M059J (cell line): Measurements from ENCODE around the gene IPO13. TPM values are rescaled to one million over a fixed set of nuclear protein-coding genes. Genes with fewer than 3 reads are reported as not detected.

Experiments
- DNase-seq: peaks from one replicate; pipeline ENCODE4 v3.0.0-alpha.2; 2012; ENCODE audit warnings: low read depth
- total RNA-seq: library from RNA; depleted of rRNA; stranded (reverse); fragments of >200 nt; shearing (Covaris generic); gene quantifications from 2 replicates; pipeline ENCODE4 v1.2.3, GENCODE V29; 2014

The IPO13 gene
- total RNA-seq, 1 experiment from 2014 or later, result 26.5 TPM

DNA sequence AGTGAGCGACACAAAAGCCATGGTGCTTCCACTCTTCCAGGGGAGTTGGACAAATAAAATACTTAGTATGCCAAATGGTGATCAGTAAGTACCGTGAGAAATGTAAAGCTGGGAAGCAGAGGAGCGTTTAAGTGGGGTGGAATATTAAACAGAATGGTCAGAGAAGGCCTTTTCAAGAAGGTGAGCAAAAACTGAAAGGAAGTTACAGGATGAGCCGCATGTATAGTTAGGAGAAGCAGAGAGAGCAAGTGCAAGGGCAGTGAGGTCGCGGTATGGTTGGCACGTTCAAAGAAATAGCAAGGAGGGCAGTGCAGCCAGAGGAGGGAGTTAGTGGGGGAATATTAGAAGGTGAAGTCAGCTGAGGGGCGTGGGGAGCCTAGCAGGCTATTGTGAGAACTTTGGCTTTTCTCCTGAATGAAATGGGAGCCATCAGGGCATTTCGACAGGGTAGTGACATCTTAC, 27.3 kb downstream of the IPO13 start:
- peak; percentile 34 for DNase-seq

- DNase-seq, result peak; percentile 94
These were observed 27.9 kb downstream of the IPO13 start, which contains the start of gene ATP6V0B for GRCh38 chr1:43974443-43975248. Gene ATP6V0B (plus strand): TSS chr1:43974960. CDS start chr1:43975041, 81 bp downstream.

- DNase-seq, result peak; percentile 40
These were observed 28.7 kb downstream of the IPO13 start for GRCh38 chr1:43975249-43975961.

GRCh38 chr1:43976045-43976444, 29.3 kb downstream of the IPO13 start:
- no peak for DNase-seq

DNA sequence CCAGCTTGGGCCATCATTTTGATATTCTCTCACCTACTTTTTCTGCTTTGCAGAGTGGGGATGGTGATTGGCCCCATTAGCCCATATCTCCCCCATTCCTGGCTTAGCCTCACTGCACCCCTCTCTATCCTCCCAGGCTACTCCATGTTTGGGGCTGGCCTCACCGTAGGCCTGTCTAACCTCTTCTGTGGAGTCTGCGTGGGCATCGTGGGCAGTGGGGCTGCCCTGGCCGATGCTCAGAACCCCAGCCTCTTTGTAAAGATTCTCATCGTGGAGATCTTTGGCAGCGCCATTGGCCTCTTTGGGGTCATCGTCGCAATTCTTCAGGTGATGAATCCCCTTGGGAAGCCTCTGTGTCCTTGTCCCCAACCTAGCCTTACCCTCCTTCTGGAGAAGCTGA, 30.1 kb downstream of the IPO13 start:
- no peak for DNase-seq

GRCh38 chr1:43977376-43978263, 30.9 kb downstream of the IPO13 start:
- no peak for DNase-seq

- DNase-seq, result no peak
These were observed 31.5 kb downstream of the IPO13 start for GRCh38 chr1:43978264-43978550.

DNA sequence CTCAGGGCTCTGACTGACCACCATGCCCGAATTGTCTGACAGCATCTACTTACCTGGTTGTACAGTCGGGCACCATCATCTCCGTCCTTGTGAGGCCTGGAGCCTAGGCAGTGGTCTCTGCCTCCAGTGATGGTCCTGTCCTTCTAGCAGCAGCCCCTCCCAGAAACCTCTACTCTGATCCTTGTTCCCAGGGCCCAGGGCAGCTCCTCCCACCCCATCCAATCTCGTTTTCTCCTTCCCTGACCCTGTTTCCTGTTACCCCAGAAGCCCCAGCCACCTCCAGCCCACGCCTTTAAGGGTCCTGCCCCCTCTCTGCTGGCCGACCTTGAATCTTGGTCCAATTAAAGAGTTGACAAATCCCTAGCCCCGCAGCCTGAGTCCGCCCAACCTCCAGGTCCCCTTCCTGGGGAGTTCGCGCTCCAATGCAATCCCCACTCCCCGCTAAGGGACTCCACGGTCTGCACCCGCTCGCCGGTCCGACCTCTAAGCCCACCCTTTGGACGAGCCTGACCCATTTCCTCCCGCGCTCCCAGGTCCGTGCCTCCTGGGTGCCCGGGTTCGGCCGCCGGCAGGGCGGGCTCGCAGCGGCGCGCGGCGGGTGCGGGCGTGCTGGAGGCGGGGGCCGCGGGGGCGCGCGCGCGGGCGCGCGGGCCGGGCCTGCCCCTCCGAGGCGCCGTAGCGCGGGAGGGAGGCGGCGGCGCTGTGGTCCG, 32.0 kb downstream of the IPO13 start, which contains the start of gene B4GALT2:
Gene B4GALT2 (plus strand): TSS at position 660 of the 710 bp plus-strand sequence. CDS start 1,951 bp downstream, outside the sequence.
- DNase-seq, result peak; percentile 41

DNA sequence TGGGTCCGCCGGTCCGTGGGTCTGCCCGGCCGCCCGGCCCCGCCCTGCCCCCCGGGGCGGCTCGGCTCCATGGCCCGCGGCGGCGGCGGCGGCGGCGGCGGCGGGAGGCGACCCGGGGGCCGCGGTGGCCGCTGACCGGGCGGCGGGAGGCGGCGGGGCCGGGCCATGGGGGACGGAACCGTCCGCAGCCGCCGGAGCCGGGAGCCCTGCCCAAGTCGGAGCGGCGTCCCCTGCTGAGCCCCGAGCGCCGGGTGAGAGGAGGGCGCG, 32.4 kb downstream of the IPO13 start:
- DNase-seq, result no peak

DNA sequence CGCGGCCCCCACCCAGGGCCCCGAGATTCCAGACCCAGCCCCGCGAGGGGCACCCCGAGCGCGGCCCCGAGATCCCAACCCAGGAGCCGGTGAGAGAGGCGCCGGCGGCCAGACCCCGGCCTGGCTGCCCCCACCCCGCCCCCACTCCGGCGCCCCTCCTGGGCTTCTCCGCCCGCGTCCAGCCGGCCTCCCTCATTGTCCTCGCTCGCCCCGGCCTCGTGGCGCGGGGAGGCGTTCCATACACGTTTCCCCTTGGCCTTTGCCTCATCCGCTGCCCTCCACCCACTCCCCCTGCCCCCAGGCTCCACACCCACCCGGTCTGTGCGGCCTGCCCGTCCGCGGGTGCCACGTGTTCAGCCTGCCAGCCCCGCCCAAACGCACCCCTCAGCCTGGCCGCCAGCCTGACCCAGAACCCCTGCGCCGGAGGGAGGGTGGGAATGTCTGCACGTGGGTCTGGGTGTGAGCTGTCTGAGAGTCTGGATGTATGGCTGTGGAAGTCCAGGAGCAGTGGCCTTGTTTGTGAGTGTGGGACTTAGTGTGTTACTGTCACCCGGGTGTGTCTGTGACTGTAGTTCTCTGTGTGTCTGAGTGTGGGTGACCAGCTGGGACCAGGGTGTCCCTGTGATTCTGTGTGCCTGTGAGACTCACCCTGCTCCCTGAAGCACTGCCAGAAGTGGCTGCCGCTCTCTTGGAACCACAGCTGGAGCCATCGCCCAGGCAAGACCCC, 32.9 kb downstream of the IPO13 start:
- DNase-seq, result peak; percentile 58

- DNase-seq, result no peak
These were observed 33.7 kb downstream of the IPO13 start for GRCh38 chr1:43980255-43981134.

GRCh38 chr1:43981135-43981491, 34.4 kb downstream of the IPO13 start:
- DNase-seq, result no peak

GRCh38 chr1:43981636-43982035, 34.9 kb downstream of the IPO13 start:
- no peak for DNase-seq

DNA sequence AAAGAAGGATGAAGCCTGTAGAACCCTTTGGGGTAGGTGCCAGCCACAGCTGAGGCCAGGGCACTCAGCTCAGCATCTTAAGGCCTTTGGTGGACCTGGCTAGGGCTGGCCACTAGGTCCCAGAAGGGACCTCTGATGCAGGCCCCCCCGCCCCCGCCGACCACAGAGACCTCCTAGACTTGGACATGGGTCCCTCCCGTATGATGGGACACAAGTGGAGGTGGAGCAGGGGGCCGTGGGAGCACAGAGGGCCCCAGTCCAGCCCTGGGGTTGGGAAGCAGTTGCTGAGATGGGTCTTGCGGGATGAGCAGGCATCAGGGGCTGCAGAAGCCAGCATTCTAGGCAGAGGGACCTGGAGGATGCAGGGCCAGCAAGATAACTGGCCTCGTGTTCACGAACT, 35.5 kb downstream of the IPO13 start:
- no peak for DNase-seq

- no peak for DNase-seq
These were observed 36.1 kb downstream of the IPO13 start for GRCh38 chr1:43982808-43983207.

- DNase-seq, result no peak
These were observed 36.6 kb downstream of the IPO13 start for GRCh38 chr1:43983253-43983899.

DNA sequence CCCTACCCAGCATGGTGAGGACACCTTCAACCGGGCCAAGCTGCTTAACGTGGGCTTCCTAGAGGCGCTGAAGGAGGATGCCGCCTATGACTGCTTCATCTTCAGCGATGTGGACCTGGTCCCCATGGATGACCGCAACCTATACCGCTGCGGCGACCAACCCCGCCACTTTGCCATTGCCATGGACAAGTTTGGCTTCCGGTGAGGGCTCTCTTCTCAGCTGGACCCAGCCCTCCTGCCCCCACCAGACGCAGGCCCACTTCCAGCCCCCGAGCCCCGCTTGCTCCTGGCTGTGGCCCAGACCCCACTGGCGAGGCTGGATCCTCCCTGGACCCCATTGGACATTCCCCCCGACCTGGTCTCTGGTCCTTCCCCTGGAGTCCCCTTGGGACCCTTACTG, 38.1 kb downstream of the IPO13 start:
- DNase-seq, result no peak

DNA sequence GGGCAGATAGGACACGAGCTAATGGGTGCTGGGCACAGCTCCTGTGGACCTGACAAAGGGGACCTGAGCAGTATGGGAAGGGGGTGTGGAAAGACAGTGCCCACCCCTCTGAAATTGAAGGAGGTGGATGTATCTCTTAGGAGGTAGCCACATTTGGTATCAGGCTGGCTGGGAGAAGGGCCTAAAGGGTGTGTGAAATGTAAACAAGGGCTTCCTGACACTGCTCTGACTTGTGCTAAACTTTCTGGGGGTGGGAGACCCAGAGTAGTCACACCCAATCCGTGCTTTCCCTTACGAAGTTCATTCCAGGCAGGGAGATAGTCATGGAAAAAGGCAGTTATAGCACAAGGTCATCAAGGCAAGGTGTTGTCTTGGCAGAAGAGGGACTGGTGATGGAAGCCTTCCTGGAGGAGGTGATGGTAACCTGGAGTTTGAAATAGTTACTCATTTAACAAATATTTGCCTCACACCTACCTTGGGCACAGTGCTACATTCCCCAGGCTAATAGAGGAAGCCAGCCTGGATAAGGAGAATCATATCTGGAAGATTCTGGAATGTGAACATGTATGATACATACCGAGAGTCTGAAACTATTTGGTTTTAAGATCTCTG, 39.3 kb downstream of the IPO13 start:
- no peak for DNase-seq

DNA sequence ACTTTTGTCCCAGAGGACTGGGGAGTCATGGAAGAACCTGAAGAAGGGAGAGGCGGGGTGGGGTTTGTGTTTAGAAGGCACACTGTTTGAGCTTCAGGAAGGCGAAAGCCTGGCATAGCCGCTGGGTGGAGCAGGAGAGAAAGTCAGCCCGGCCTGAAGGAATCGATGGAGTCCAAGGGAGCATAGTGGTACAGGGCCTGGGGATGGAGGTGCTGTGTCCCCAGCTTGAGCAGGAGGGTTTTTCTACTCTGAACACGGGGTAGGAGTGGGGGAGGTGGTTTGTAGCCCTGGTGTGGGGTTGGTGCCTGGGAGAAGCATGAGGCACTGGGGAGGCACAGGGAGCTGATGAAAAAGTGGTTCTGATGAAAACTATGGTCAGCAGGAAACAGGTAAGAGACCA, 40.0 kb downstream of the IPO13 start:
- no peak for DNase-seq
